ENCODE measurements around the gene NAA16. TPM values are rescaled to one million over a fixed set of nuclear protein-coding genes. Genes with fewer than 3 reads are reported as not detected.
"Not testable (repeated sequence)": the region's sequence is repeated elsewhere in the genome, so short reads cannot be mapped to it uniquely, and the experiment has no call there.

The NAA16 gene
- total RNA-seq, 2 donors from 2014 or later = 12.6 to 13.5 TPM

DNA sequence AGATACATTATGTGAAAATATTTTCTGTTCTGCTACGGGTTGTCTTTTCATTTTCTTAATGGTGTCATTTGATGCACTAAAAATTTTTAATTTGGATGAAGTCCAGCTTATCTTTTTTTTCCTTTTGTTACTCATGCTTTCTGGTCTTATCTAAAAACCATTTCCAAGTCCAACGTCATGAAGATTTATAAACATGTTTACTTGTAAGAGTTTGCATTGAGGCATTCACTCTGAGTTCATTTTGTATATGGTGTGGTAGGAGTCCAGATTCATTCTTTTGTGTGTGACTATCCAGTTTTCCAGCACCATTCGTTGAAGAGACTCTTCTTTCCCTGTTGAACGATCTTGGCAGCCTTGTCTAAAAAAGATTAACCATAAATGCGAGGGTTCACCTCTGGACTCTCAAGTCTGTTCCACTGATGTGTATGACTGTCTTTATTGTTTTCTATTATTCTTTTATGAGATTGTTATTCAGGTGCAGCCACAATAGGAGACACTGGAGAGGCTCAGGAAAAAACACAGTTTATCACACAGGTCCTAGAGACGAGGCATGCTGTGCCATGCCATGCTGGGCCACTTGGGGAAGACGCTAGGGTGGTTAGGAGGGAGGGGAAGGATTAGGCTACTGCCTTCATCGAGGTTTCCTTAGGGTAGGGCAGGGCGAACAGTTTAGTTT lies 35.0 kb downstream of the NAA16 start:
- Histone ChIP-seq H3K9me3 (no peaks in the 10 kb centered on the region), H3K27me3 (no peaks in the 10 kb centered on the region), H3K4me3 (no peak overlapping the region), H3K9ac (ENCODE audit: low read depth in 2 of 2, low read length in 2 of 2) (no peak overlapping the region), H3K27ac (no peak overlapping the region), H3K36me3 (no peaks in the 10 kb centered on the region), H3K4me1 (no peaks in the 10 kb centered on the region)
- TF ChIP-seq, protein P1, sequence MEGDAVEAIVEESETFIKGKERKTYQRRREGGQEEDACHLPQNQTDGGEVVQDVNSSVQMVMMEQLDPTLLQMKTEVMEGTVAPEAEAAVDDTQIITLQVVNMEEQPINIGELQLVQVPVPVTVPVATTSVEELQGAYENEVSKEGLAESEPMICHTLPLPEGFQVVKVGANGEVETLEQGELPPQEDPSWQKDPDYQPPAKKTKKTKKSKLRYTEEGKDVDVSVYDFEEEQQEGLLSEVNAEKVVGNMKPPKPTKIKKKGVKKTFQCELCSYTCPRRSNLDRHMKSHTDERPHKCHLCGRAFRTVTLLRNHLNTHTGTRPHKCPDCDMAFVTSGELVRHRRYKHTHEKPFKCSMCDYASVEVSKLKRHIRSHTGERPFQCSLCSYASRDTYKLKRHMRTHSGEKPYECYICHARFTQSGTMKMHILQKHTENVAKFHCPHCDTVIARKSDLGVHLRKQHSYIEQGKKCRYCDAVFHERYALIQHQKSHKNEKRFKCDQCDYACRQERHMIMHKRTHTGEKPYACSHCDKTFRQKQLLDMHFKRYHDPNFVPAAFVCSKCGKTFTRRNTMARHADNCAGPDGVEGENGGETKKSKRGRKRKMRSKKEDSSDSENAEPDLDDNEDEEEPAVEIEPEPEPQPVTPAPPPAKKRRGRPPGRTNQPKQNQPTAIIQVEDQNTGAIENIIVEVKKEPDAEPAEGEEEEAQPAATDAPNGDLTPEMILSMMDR (IDR thresholded peaks at IDR 0.05) = no peak
- intact Hi-C loops (cut with DNase I) = no loop called here
- DNase-seq = no peak

GRCh38 chr13:41352935-41353840 lies 42.1 kb downstream of the NAA16 start:
- intact Hi-C loops (cut with DNase I) = loop anchor here (5.0 kb wide), 1 partner anchor 299 kb away; no protein-coding TSS in a partner anchor
- H3K4me3 ChIP-seq = no peak overlapping the region
- DNase-seq = peak; percentile 24
- TF ChIP-seq, protein P1 (IDR thresholded peaks at IDR 0.05) = peak; percentile 83
- H3K36me3 ChIP-seq = no peaks in the 10 kb centered on the region
- no peaks in the 10 kb centered on the region for H3K4me1 ChIP-seq
- H3K27ac ChIP-seq = no peak overlapping the region
- H3K27me3 ChIP-seq = no peaks in the 10 kb centered on the region
- H3K9me3 ChIP-seq = no peaks in the 10 kb centered on the region
- no peak overlapping the region for H3K9ac ChIP-seq (ENCODE audit: low read depth in 2 of 2, low read length in 2 of 2)

DNA sequence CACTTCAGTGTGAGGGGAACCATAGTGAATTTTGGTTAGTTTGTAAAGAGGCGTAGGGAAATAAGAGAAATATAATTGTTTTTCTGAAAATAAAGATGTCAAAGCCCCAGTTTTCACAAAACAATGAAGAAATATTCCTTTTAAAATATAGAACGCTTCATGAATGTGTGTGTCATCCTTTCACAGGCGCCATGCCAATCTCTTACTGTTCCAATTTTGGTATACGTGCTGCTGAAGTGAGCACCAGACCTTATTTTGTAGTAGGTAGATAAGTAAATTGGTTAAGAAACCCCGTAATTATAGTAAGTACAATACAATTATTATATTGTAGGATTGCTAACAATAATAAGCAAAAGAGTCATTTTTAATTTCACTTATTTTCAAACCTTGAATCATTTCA lies 43.3 kb downstream of the NAA16 start:
- no peaks in the 10 kb centered on the region for H3K27me3 ChIP-seq
- intact Hi-C loops (cut with DNase I) = loop anchor here (5.0 kb wide), 1 partner anchor 298 kb away; no protein-coding TSS in a partner anchor

GRCh38 chr13:41356385-41356648 lies 45.2 kb downstream of the NAA16 start:
- H3K27ac ChIP-seq; H3K9me3 ChIP-seq; H3K36me3 ChIP-seq; H3K4me3 ChIP-seq; H3K4me1 ChIP-seq; H3K9ac ChIP-seq (ENCODE audit: low read depth in 2 of 2, low read length in 2 of 2); DNase-seq; intact Hi-C loops (cut with DNase I); H3K27me3 ChIP-seq: not testable (repeated sequence)

More for the DNA sequence above, 43.3 kb downstream of the NAA16 start:
- H3K4me3 ChIP-seq = no peak overlapping the region
- H3K27ac ChIP-seq = no peak overlapping the region
- no peak overlapping the region for H3K9ac ChIP-seq (ENCODE audit: low read depth in 2 of 2, low read length in 2 of 2)
- no peak for DNase-seq
- H3K4me1 ChIP-seq = no peaks in the 10 kb centered on the region
- no peaks in the 10 kb centered on the region for H3K9me3 ChIP-seq
- no peaks in the 10 kb centered on the region for H3K36me3 ChIP-seq
- TF ChIP-seq, protein P1 (IDR thresholded peaks at IDR 0.05) = no peak

DNA sequence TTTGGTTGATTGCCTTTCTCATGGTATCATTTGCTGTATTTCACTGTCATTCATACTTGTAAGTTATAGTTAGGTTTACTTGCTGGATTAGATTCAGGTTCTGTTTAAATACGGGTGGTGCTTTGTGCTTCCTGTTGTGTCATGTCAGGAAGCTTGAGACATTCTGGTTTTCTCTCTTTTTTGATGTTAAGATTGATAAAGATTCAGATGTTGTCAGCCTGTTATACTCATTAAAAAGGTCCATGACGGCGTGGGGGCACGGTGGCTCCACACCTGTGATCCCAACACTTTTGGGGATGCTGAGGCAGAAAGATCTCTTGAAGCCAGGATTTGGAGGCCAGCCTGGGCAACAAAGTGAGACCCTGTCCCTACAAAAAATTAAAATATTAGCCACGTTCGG lies 45.7 kb downstream of the NAA16 start:
- H3K4me1 ChIP-seq = no peaks in the 10 kb centered on the region
- H3K27ac ChIP-seq = no peak overlapping the region
- no peaks in the 10 kb centered on the region for H3K27me3 ChIP-seq
- no peak for DNase-seq
- no peaks in the 10 kb centered on the region for H3K9me3 ChIP-seq
- no peaks in the 10 kb centered on the region for H3K36me3 ChIP-seq
- intact Hi-C loops (cut with DNase I) = no loop called here
- TF ChIP-seq, protein P1 (IDR thresholded peaks at IDR 0.05) = no peak
- H3K4me3 ChIP-seq = no peak overlapping the region
- H3K9ac ChIP-seq (ENCODE audit: low read depth in 2 of 2, low read length in 2 of 2) = no peak overlapping the region

GRCh38 chr13:41361491-41361890 lies 50.4 kb downstream of the NAA16 start:
- DNase-seq = no peak
- H3K36me3 ChIP-seq = no peaks in the 10 kb centered on the region
- no peaks in the 10 kb centered on the region for H3K27me3 ChIP-seq
- H3K4me1 ChIP-seq = no peaks in the 10 kb centered on the region
- intact Hi-C loops (cut with DNase I) = no loop called here
- no peak overlapping the region for H3K9ac ChIP-seq (ENCODE audit: low read depth in 2 of 2, low read length in 2 of 2)
- no peak overlapping the region for H3K4me3 ChIP-seq
- H3K27ac ChIP-seq = no peak overlapping the region
- TF ChIP-seq, protein P1 (IDR thresholded peaks at IDR 0.05) = no peak
- H3K9me3 ChIP-seq = no peaks in the 10 kb centered on the region
